NCI-H2107 treated with DMSO at 0.1 percent for 48 hours (cell line): ENCODE data around the gene ZNF682.
A peak's percentile ranks its signal among the peaks of the same experiment; 100 is the strongest.
"Not testable (repeated sequence)": the region's sequence is repeated elsewhere in the genome, so short reads cannot be mapped to it uniquely, and the experiment has no call there.

Experiments used
- DNase-seq: peaks from one replicate; lab custom pipeline; 2025; ENCODE audit not compliant: unreplicated experiment; lab: John Stamatoyannopoulos, UW

Gene ZNF682

GRCh38 chr19:20005741-20006140 is 33.6 kb downstream of the ZNF682 start:
- DNase-seq, result no peak

DNA sequence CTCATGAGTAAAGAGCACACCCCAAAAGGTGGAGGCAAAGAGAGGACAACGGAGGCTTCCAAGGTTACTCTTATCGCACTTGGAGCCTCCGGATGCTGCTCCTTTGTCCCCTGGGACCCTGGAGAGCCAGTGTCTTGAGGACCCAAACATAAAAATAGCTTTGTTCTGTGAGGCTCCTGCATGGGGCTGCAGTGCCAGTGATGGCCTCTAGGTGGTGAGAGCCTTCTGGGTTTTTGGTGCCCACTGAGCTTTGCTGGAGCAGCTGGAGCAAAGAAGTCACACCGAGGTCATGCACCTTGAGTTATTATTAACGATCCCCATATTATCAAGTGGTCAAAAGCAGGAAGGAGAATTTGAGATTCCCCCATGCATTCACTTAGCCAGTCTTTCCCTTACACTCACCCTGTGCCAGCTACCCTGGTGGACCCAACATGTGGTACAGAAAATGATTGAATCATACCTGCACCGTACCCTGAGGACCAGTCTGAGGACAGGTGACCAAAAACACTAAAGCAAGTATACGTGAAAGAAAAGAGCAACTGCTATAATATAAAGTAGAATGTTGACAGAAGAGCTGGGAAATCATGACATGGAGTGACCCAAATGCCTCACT is 41.5 kb downstream of the ZNF682 start:
- DNase-seq, result no peak

DNA sequence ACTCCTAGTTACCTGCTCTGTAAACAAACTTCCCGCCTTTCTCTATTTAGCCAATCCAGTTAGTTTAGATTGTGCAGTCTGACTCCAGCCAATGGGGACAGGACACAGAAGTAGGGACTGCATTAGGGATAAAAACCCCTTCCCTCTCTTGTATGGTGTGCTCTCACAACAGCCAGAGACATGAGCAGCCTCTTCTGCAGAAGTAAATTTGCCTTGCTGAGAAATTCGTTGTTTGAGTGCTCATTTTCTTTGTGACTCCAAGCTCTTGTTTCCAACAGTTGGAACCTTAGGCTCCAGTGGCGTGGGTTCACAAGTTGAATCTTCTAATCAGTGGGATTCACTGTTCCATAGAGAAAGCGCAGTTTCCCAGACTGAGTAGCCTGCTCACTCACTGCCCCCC is 72.4 kb downstream of the ZNF682 start:
- no peak for DNase-seq

- DNase-seq, result not testable (repeated sequence)
These were observed 73.2 kb downstream of the ZNF682 start for GRCh38 chr19:19966126-19966525.

- DNase-seq, result no peak
These were observed 74.9 kb downstream of the ZNF682 start for GRCh38 chr19:19964416-19964815.

GRCh38 chr19:19959151-19959799 is 80.0 kb downstream of the ZNF682 start:
- peak; percentile 15 for DNase-seq

- not testable (repeated sequence) for DNase-seq
These were observed 81.5 kb downstream of the ZNF682 start for GRCh38 chr19:19957766-19958165.

DNA sequence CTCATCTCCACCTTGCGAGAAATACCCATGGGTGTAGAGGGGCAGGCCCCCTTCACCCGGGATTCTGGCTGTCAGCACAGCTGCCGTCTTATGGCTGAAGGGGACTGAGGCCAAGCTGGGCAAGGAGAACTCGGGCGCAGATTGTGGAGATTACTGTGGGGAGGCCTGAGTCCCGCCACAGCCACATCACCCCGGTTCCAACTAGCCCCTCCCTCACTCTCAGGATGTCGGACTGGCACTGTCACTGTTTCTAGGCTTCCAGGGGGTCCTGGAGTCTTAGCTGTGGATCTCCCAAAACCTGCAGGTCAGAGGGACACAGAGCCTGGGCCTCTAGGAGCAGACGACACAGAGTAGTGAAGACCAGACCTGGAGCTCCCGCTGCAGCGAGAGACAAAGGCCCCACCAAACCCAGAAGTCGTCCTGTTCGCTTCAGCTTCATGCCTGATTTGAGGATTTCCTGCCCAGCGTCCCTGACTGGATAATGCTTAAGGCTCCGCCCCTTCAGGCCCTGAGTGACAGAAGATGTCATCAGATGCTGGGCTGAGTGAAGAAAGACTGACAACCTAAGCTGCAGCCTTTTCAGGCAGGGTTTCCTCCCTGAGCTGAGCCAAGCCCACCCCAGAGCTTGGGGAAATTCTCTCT is 82.8 kb downstream of the ZNF682 start:
- no peak for DNase-seq

DNA sequence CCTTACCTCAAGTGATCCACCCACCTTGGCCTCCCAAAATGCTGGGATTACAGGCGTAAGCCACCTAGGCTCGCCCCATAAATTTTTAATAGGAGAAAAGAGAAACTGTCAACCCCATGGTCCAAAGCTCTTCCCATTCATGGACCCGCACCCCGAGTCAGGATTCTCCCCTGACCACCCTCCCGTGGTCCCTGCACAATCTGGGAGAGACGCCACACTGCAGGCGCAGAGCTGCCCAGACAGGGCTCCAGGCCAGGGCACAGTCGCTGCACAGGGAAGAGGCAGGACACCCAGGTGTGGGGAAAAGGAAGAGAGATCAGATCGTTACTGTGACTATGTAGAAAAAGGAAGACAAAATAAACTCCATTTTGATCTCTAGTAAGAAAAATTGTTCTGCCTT is 84.1 kb downstream of the ZNF682 start:
- no peak for DNase-seq
